ENCODE data around the gene NT5DC3. TPM values are rescaled to one million over a fixed set of nuclear protein-coding genes. Genes with fewer than 3 reads are reported as not detected.

The NT5DC3 gene
- total RNA-seq, result 3.1 TPM
- long read RNA-seq, result 0 reads

GRCh38 chr12:103840876-103841689 is at the start of gene NT5DC3:
Gene NT5DC3 (minus strand): TSS chr12:103841234. CDS start chr12:103841156, 78 bp downstream.
- peak; percentile 92 for DNase-seq (ENCODE audit: missing footprints)
- intact Hi-C loops (cut with DNase I), result loop anchor here (10.0 kb wide), 1 partner anchor 216 kb away; no protein-coding TSS in a partner anchor
- peak; percentile 95 for ATAC-seq

GRCh38 chr12:103887738-103888137 is 46.7 kb upstream of the NT5DC3 start:
- ATAC-seq, result no peak
- intact Hi-C loops (cut with DNase I), result no loop called here
- no peak for DNase-seq (ENCODE audit: missing footprints)

- ATAC-seq, result no peak
- intact Hi-C loops (cut with DNase I), result no loop called here
Observed at GRCh38 chr12:103886195-103886797, 45.3 kb upstream of the NT5DC3 start.

GRCh38 chr12:103884316-103884715 is 43.3 kb upstream of the NT5DC3 start:
- DNase-seq (ENCODE audit: missing footprints) (no peak), ATAC-seq (no peak)
- intact Hi-C loops (cut with DNase I), result no loop called here

More at GRCh38 chr12:103886195-103886797, 45.3 kb upstream of the NT5DC3 start:
- DNase-seq (ENCODE audit: missing footprints), result no peak

DNA sequence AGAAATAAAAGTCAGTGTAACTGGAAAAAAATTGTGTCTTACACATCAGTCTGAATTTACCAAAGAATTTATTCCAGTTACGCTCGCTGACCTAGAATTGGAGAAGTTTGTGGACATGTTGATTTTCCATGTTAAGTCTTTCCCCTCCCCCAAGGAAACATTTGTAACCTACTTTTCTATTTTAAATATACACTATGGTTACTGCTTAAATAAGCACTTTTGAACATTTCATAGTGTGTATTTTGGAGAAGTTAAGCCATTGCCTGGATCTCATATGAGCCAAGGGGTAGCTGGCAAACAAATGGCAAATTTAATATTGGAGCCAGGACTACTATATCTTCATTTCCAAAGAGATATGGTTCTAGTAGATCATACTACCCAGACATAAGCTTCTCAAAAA is 42.9 kb upstream of the NT5DC3 start:
- intact Hi-C loops (cut with DNase I), result no loop called here
- no peak for ATAC-seq
- no peak for DNase-seq (ENCODE audit: missing footprints)

DNA sequence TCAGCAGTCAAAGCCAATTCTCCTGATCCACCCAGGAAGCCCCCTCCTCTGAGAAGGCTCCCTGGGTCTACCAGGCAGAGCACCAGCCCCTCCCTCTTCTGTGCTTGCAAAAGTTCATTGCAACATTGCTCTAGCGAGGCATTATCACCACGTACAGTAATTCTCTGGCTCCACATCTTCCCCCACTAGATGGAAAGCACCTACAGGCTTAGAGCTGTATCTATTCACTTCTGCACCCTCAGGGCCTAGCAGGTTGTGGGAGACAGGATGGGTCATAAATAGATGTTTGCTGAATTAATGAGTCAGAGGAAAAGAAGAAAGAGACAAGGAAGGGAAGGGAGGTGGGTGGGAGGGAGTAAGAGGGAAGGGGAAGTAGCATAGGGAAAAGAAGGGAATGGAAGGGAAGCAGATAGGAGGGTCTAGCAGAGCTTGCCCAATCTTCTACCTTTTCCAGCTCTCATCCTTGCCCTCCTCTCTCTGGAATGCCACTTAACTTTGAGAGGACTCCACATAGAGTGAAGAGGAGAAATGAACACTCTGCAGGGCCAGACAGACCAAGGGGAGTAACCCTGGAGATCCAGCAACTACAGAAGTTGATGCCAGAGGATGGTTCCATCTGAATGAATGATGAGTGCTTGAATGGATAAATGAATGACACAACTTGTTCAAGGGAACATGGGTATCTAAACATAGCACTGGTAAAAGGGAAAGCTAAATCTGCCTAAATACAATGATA is 42.0 kb upstream of the NT5DC3 start:
- ATAC-seq, result no peak
- DNase-seq (ENCODE audit: missing footprints), result no peak
- intact Hi-C loops (cut with DNase I), result no loop called here

- DNase-seq (ENCODE audit: missing footprints), result no peak
- intact Hi-C loops (cut with DNase I), result no loop called here
- ATAC-seq, result no peak
Observed at GRCh38 chr12:103881261-103881660, 40.2 kb upstream of the NT5DC3 start.

- ATAC-seq, result no peak
- intact Hi-C loops (cut with DNase I), result no loop called here
Observed at GRCh38 chr12:103880299-103881142, 39.5 kb upstream of the NT5DC3 start.

GRCh38 chr12:103879878-103880277 is 38.8 kb upstream of the NT5DC3 start:
- DNase-seq (ENCODE audit: missing footprints) (no peak), ATAC-seq (no peak)

More at GRCh38 chr12:103880299-103881142, 39.5 kb upstream of the NT5DC3 start:
- DNase-seq (ENCODE audit: missing footprints), result no peak

DNA sequence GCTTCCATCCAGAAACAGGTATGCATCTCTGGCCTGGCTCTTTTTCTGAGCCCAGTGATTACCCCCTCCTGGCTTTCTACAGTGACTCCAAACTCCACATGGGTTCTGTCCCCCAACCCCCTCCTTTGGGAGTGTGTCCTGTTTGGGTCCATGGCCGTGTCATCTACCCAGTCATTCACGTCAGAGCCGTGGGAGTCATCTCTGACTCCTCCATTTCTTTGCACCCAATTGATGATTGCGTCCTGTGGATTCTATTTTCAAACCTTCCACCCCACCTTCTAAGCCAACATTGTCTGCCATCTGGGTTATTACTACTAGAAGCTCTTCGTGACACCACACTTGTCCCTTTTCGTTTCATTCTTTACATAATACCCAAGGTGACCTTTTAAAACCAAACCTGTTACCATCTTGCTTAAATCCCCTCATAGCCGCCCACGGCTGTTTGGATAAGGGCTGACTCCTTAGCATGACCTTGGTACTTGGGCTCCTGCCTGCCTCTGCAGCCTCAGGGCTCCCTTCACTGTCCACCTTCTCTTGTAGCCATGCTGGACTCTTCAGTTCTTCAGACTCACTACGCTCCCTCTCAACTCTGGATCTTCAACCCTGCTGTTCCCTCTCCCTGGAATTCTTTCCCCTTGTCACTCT is 38.1 kb upstream of the NT5DC3 start:
- intact Hi-C loops (cut with DNase I), result loop anchor here (5.0 to 10.0 kb wide), 3 partner anchors 53 to 254 kb away; partner anchors contain the start of gene HSP90B1
- ATAC-seq, result no peak
- DNase-seq (ENCODE audit: missing footprints), result no peak

More at GRCh38 chr12:103879878-103880277, 38.8 kb upstream of the NT5DC3 start:
- intact Hi-C loops (cut with DNase I), result loop anchor here (5.0 to 10.0 kb wide), 3 partner anchors 52 to 255 kb away; partner anchors contain the start of gene HSP90B1

DNA sequence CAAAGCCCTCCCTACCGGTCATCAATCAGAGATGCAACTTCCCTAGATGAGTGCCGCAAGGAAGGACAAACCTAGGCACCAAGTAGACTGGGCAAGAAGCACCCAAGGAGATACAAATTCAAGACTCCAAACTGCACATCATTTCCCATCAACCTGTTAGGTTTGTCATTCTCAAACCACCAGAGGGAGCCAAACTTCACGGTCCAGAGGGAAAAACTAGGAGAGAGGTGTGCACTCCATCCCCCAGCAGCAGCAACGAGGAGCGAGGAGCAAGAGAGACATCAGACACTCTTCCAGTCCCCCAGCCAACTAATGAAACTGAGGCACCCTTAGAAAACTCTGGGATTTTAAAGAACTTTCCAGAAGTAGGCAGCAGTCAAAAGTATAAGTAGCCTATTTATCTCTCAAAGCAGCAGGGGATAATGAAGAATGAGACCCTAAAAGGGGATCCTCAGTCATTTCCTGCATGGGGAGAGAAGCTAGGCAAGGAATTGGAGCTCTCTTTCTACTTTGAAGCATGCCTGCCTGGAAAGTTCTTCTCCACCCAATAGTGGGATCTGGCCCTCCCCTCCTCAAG is 37.0 kb upstream of the NT5DC3 start:
- DNase-seq (ENCODE audit: missing footprints) (no peak), ATAC-seq (peak; percentile 70)
- intact Hi-C loops (cut with DNase I), result loop anchor here (5.0 to 10.0 kb wide), 3 partner anchors 54 to 253 kb away; partner anchors contain the start of gene HSP90B1

GRCh38 chr12:103877288-103877687 is 36.3 kb upstream of the NT5DC3 start:
- ATAC-seq, result no peak
- DNase-seq (ENCODE audit: missing footprints), result no peak
- intact Hi-C loops (cut with DNase I), result loop anchor here (5.0 to 10.0 kb wide), 3 partner anchors 55 to 252 kb away; partner anchors contain the start of gene HSP90B1

DNA sequence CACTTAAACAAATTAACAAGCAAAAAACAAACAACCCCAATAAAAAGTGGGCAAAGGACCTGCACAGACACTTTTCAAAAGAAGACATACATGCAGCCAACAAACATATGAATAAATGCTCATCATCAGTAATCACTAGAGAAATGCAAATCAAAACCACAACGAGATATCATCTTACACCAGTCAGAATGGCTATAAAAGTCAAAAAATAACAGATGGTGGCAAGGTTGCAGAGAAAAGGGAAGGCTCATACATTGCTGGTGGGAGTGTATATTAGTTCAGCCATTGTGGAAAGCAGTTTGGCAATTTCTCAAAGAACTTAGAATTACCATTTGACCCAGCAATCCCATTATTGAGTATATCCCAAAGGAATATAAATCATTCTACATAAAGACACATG is 34.6 kb upstream of the NT5DC3 start:
- intact Hi-C loops (cut with DNase I), result loop anchor here (5.0 to 10.0 kb wide), 3 partner anchors 57 to 251 kb away; partner anchors contain the start of gene HSP90B1
- DNase-seq (ENCODE audit: missing footprints) (no peak), ATAC-seq (no peak)

DNA sequence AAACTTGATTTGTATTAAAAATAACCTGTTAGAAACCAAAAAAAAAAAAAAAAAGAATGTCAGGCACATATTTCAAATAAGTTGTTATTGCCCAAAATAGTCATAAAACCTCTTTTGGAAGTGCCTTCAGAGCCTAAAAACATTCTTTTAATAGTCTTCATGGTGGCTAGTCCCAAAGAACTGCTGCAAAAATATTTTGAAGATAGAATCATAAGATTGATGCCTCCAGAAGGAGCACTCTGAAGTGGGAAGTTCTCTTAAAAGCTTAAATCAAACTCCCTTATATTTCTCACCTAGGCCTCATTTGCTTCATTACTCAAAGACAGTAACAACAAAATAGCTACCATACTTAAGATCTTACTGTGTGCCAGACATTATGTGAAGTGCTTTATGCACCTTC is 27.2 kb upstream of the NT5DC3 start:
- DNase-seq (ENCODE audit: missing footprints), result no peak
- intact Hi-C loops (cut with DNase I), result no loop called here
- ATAC-seq, result no peak

DNA sequence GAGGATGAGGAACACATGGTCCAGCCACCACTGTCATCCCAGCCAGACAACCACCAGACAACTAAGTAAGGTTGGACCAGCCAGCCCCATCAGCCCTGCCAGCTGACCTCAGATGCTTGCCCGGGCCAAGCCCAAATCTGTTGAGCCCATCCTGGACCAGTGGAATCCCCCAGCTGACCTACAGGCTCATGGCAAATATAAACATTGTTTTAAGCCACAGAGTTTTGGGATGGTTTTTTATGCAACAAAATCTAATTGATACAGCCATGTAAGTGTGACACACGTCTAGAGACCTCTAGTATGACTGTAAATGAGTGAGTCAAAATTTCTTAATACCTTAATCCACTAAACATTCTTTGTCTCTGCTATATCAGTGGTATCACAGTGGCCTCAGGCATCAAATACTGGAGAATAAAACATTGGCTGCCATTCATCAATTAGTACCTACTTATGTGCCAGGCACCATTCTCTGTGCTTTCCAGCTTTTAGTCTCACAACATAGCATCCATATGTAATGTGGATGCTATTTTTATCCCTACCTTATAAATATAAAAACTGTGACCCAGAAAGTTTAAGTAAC is 24.2 kb upstream of the NT5DC3 start:
- intact Hi-C loops (cut with DNase I), result no loop called here
- no peak for ATAC-seq
- DNase-seq (ENCODE audit: missing footprints), result no peak

DNA sequence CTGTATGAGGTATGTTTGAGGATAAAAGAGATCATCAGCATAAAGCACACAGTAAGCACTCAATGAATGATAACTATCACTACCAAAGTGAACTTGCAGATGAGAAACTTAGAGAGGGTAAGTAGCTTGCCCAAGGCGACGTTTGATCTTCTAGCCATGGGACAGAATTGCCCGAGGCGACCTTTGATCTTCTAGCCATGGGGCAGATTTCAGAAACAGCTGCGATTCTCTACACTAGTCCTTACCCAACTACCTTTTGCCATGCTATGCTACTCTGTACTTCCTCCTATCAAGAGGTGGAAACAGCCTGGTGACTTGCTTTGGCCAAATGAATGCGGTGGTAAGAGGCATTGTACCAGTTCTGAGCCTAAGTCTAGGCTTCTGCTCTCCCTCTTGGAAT is 23.7 kb upstream of the NT5DC3 start:
- ATAC-seq, result no peak
- intact Hi-C loops (cut with DNase I), result no loop called here
- no peak for DNase-seq (ENCODE audit: missing footprints)

GRCh38 chr12:103858953-103859601 is 18.0 kb upstream of the NT5DC3 start:
- intact Hi-C loops (cut with DNase I), result no loop called here
- DNase-seq (ENCODE audit: missing footprints), result no peak
- peak; percentile 54 for ATAC-seq
